OCI-LY1 (cell line): ENCODE data around the gene HYAL2.
"Not testable (repeated sequence)": the region's sequence is repeated elsewhere in the genome, so short reads cannot be mapped to it uniquely, and the experiment has no call there.

Source experiments
- H2AFZ ChIP-seq: fragments of 200-600 bp; sonication (generic), shearing (Covaris generic); 2 replicates; pipeline ENCODE4 v1.6.0; 2014; ENCODE audit warnings: antibody characterized with exemption, mild to moderate bottlenecking, low read length
- H3F3A ChIP-seq: fragments of 200-600 bp; sonication (generic), shearing (Covaris generic); 2 replicates; pipeline ENCODE4 v1.6.0; 2014; ENCODE audit warnings: mild to moderate bottlenecking, antibody characterized with exemption, low read length, moderate library complexity; ENCODE audit not compliant: insufficient read depth
- H3K27ac ChIP-seq: fragments of 200-600 bp; sonication (generic); 2 replicates; pipeline ENCODE4 v1.5.1; 2014; ENCODE audit warnings: low read length, mixed run types, mild to moderate bottlenecking, low read depth; ENCODE audit not compliant: poor library complexity, severe bottlenecking
- H3K27me3 ChIP-seq: fragments of 200-600 bp; sonication (generic); 2 replicates; pipeline ENCODE4 v1.6.0; 2014; ENCODE audit warnings: antibody characterized with exemption, mild to moderate bottlenecking, low read length, moderate library complexity; ENCODE audit not compliant: insufficient read depth
- H3K36me3 ChIP-seq: fragments of 200-600 bp; sonication (generic); 2 replicates; pipeline ENCODE4 v1.6.1; 2014; ENCODE audit warnings: mild to moderate bottlenecking, antibody characterized with exemption, low read length, moderate library complexity, mixed read lengths; ENCODE audit not compliant: insufficient read depth
- H3K4me1 ChIP-seq: fragments of 200-600 bp; sonication (generic); 2 replicates; pipeline ENCODE4 v1.5.1; 2014; ENCODE audit warnings: mild to moderate bottlenecking, low read length, moderate library complexity; ENCODE audit not compliant: insufficient read depth, severe bottlenecking
- H3K4me2 ChIP-seq: fragments of 200-600 bp; sonication (generic), shearing (Covaris generic); 2 replicates; pipeline ENCODE4 v1.6.1; 2014; ENCODE audit warnings: low read length
- H3K4me3 ChIP-seq: fragments of 200-600 bp; sonication (generic); 2 replicates; pipeline ENCODE4 v1.5.1; 2014; ENCODE audit warnings: low read length, low read depth, mild to moderate bottlenecking, mixed read lengths; ENCODE audit not compliant: poor library complexity, severe bottlenecking
- H3K79me2 ChIP-seq: fragments of 200-600 bp; shearing (Covaris generic); 2 replicates; pipeline ENCODE4 v1.6.1; 2016; ENCODE audit warnings: mixed run types, low read length, mixed read lengths; ENCODE audit not compliant: insufficient read depth
- H3K9ac ChIP-seq: fragments of 200-600 bp; sonication (generic), shearing (Covaris generic); 2 replicates; pipeline ENCODE4 v1.6.1; 2014; ENCODE audit warnings: mild to moderate bottlenecking, low read length, mixed read lengths
- H3K9me2 ChIP-seq: fragments of 200-600 bp; sonication (generic), shearing (Covaris generic); 2 replicates; pipeline ENCODE4 v1.6.1; 2014; ENCODE audit warnings: low read depth, mild to moderate bottlenecking, low read length, mixed read lengths
- H3K9me3 ChIP-seq: fragments of 200-600 bp; shearing (Covaris generic); 2 replicates; pipeline ENCODE4 v1.6.1; 2014; ENCODE audit warnings: low read length, mixed read lengths
- H4K20me1 ChIP-seq: fragments of 200-600 bp; sonication (generic), shearing (Covaris generic); 2 replicates; pipeline ENCODE4 v1.6.0; 2016; ENCODE audit warnings: mild to moderate bottlenecking, low read length; ENCODE audit not compliant: insufficient read depth
- EZH2 ChIP-seq: fragments of 200-600 bp; sonication (generic), shearing (Covaris generic); IDR thresholded peaks from 2 replicates; pipeline ENCODE4 v1.8.0; 2017; ENCODE audit warnings: borderline replicate concordance, mixed run types, mild to moderate bottlenecking, antibody characterized with exemption, low read length, moderate library complexity, mixed read lengths
- TF ChIP-seq, protein P1 (sequence below): fragments of 200-600 bp; sonication (generic), shearing (Covaris generic); IDR thresholded peaks from 2 replicates; pipeline ENCODE4 v1.5.1; 2017; ENCODE audit warnings: mild to moderate bottlenecking, antibody characterized with exemption, low read length, moderate library complexity, mixed read lengths

The HYAL2 gene

DNA sequence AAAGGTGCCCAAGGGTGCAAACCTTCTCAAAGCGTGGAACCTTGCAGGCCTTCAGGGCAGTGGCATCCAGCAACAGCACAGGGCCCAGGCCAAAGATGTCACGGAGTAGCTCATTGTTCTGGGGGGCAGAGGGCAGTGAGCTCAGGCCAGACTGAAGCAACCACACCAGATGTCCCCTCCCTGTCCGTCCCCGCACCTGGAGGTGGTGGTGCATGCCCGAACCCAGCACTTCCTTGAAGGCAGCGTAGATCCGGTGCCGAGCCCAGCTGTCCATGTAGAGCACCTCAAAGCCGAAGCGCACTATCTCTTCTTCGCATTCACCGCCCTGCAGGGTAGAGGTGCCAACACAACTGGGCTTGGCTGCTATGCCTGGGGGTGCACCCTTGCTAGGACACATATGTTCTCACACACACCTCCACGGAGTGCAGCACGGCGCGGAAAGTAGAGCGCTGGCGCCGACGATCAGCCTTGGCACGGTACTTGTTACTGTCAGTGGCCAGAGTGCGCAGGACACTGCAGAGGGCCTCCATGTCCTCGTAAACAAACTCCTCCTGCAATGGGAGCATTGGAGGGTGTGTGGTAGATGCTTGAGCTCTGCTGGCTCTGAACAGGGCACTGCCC is 34.0 kb downstream of the HYAL2 start:
- Histone ChIP-seq H3K27me3 (no peaks in the 10 kb centered on the region), H3K4me2 (no peak overlapping the region), H3K27ac (no peak overlapping the region), H3F3A (no peaks in the 10 kb centered on the region), H3K4me1 (peaks cover 19% of the 10 kb centered on the region), H3K79me2 (peaks cover 10% of the 10 kb centered on the region), H3K36me3 (peaks cover 50% of the 10 kb centered on the region), H3K9ac (no peak overlapping the region), H3K9me3 (no peaks in the 10 kb centered on the region), H4K20me1 (no peaks in the 10 kb centered on the region), H3K4me3 (no peak overlapping the region), H2AFZ (no peak overlapping the region), H3K9me2 (no peaks in the 10 kb centered on the region)
- TF ChIP-seq, protein P1, sequence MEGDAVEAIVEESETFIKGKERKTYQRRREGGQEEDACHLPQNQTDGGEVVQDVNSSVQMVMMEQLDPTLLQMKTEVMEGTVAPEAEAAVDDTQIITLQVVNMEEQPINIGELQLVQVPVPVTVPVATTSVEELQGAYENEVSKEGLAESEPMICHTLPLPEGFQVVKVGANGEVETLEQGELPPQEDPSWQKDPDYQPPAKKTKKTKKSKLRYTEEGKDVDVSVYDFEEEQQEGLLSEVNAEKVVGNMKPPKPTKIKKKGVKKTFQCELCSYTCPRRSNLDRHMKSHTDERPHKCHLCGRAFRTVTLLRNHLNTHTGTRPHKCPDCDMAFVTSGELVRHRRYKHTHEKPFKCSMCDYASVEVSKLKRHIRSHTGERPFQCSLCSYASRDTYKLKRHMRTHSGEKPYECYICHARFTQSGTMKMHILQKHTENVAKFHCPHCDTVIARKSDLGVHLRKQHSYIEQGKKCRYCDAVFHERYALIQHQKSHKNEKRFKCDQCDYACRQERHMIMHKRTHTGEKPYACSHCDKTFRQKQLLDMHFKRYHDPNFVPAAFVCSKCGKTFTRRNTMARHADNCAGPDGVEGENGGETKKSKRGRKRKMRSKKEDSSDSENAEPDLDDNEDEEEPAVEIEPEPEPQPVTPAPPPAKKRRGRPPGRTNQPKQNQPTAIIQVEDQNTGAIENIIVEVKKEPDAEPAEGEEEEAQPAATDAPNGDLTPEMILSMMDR: no peak
- TF ChIP-seq EZH2: no peak

DNA sequence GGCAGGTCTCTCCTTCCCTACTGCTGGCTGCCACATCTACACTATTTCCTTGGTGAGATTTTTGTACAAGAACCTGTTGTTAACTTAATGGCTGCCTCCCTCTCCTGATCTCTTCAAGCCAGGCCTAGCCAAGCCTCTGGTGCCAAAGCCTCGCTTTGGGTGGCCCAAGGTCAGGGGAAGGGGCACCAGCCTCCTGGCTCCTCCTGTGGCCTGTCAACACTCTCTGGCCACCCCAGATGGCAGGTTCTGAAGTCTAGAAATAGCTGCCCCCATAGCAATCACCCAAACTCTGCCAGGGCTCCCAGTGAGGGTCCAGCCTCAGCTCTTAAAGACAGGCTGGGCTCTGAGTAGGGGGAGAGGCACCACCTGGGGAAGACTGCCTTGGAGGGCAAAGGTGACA is 35.3 kb downstream of the HYAL2 start:
- H3F3A ChIP-seq: no peaks in the 10 kb centered on the region

DNA sequence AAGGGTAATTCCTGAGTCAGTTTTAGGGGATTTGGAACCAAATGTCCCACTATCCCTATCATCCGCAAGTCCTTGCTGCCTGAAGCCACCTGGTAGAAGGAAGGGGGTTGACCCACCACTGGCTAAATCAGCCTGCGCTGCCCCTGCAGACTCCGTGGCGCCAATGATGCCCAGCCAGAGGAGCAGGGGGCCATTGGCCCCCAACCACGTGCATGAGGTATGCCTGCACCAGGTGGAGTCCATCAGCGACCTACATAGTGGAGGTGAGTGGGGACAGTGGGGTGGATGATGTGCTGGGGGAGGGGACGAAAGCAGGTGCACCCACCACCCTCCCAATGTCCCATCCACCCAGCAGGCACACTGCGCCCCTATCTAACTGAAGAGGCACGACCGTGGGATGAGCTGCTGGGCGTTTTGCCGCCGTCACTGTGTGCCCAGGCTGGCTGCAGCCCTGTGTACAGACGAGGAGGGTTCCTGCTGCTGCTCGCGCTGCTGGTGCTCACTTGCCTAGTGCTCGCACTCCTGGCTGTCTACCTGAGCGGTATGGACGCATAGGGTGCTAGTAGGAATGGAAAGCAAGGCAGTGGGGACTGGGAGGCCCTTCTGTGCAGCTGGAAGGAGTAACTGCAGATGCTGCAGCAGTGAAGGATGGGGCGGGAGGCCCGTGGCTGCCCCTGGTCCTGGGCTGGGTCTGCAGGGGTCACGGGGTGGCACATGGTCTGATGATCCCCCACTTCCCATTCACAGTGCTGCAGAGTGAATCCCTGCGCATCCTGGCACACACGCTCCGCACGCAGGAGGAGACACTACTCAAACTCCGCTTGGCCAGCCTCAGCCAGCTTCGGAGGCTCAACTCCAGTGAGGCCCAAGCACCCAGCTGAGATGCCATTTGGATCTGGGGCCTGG is 36.0 kb downstream of the HYAL2 start:
- Histone ChIP-seq H3K27me3 (no peaks in the 10 kb centered on the region), H3K9me2 (no peaks in the 10 kb centered on the region), H3K9me3 (no peaks in the 10 kb centered on the region), H3K4me2 (no peak overlapping the region), H2AFZ (no peak overlapping the region), H3F3A (no peaks in the 10 kb centered on the region), H3K4me1 (peaks cover 12% of the 10 kb centered on the region), H3K9ac (no peak overlapping the region), H3K36me3 (peaks cover 50% of the 10 kb centered on the region), H3K79me2 (peaks cover 5% of the 10 kb centered on the region), H4K20me1 (no peaks in the 10 kb centered on the region), H3K27ac (no peak overlapping the region), H3K4me3 (no peak overlapping the region)
- TF ChIP-seq EZH2: no peak

More for the DNA sequence above, 35.3 kb downstream of the HYAL2 start:
- peaks cover 10% of the 10 kb centered on the region for H3K79me2 ChIP-seq
- H3K4me2 ChIP-seq: no peak overlapping the region
- no peaks in the 10 kb centered on the region for H4K20me1 ChIP-seq
- no peak overlapping the region for H2AFZ ChIP-seq
- no peak overlapping the region for H3K4me3 ChIP-seq
- H3K9ac ChIP-seq: no peak overlapping the region
- no peak overlapping the region for H3K27ac ChIP-seq
- peaks cover 50% of the 10 kb centered on the region for H3K36me3 ChIP-seq
- no peaks in the 10 kb centered on the region for H3K9me3 ChIP-seq
- no peaks in the 10 kb centered on the region for H3K27me3 ChIP-seq
- no peak for TF ChIP-seq EZH2
- TF ChIP-seq, protein P1: no peak
- peaks cover 12% of the 10 kb centered on the region for H3K4me1 ChIP-seq
- H3K9me2 ChIP-seq: no peaks in the 10 kb centered on the region

DNA sequence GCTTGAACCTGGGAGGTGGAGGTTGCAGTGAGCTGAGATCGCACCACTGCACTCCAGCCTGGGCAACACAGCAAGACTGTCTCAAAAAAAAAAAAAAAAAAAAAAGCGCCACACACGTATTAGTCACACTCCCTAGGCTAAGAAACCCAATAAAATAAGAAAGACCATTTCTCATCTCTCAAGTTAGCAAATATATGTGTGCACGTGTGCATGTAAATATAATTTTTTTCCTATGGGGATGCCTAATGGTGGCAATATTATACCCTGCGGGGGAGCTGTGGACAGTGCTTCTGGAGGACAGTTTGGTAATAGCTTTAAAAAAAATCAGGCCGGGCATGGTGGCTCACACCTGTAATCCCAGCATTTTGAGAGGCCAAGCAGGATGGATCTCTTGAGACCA is 38.4 kb downstream of the HYAL2 start:
- not testable (repeated sequence) for H3F3A ChIP-seq

More for the DNA sequence above, 38.4 kb downstream of the HYAL2 start:
- peaks cover 33% of the 10 kb centered on the region for H3K36me3 ChIP-seq
- H3K27me3 ChIP-seq, H3K27ac ChIP-seq, H2AFZ ChIP-seq, H3K4me2 ChIP-seq, H3K4me3 ChIP-seq, H3K79me2 ChIP-seq, H3K9ac ChIP-seq, H3K4me1 ChIP-seq, H4K20me1 ChIP-seq, H3K9me2 ChIP-seq, H3K9me3 ChIP-seq: not testable (repeated sequence)
